Keratinocyte (primary cell): ENCODE results near the gene ATP10D. TPM values are rescaled to one million over a fixed set of nuclear protein-coding genes. Genes with fewer than 3 reads are reported as not detected.

Experiments used
- DNase-seq: peaks from one replicate; pipeline ENCODE4 v3.0.0-alpha.2; 2011; ENCODE audit warnings: low read depth, missing footprints, low spot score
- FAIRE-seq: peaks from 2 replicates; lab custom pipeline; 2011; peaks lifted over from hg19 to GRCh38; lab: Jason Lieb, UNC
- H2AFZ ChIP-seq: 2 replicates; pipeline ENCODE4 v1.6.0; 2012; ENCODE audit warnings: low read length, control low read depth, inconsistent platforms; ENCODE audit not compliant: control insufficient read depth
- H3K27ac ChIP-seq: 2 replicates; pipeline ENCODE4 v1.5.1; 2011; ENCODE audit warnings: low read length; ENCODE audit not compliant: control insufficient read depth, insufficient read depth
- H3K27me3 ChIP-seq: 3 replicates; pipeline ENCODE4 v1.6.0; 2011; ENCODE audit warnings: low read length; ENCODE audit not compliant: control insufficient read depth, insufficient read depth; ENCODE audit errors: extremely low read depth
- H3K36me3 ChIP-seq, 2 experiments: 2 replicates in 1 of 2; 3 replicates in 1 of 2; pipeline ENCODE4 v1.5.1; 2011; ENCODE audit warnings: low read length in 2 of 2, mild to moderate bottlenecking in 1 of 2; ENCODE audit not compliant: control insufficient read depth in 2 of 2, insufficient read depth in 2 of 2; ENCODE audit errors: extremely low read depth in 1 of 2
- H3K4me1 ChIP-seq: 3 replicates; pipeline ENCODE4 v1.5.1; 2011; ENCODE audit warnings: low read length; ENCODE audit not compliant: control insufficient read depth, insufficient read depth; ENCODE audit errors: extremely low read depth
- H3K4me2 ChIP-seq: 3 replicates; pipeline ENCODE4 v1.6.0; 2011; ENCODE audit warnings: low read depth, low read length; ENCODE audit not compliant: control insufficient read depth, insufficient read depth; ENCODE audit errors: extremely low read depth
- H3K4me3 ChIP-seq, 3 experiments: fragments of 200-600 bp in 1 of 3; sonication (generic) in 1 of 3; 2 replicates in 2 of 3; 3 replicates in 1 of 3; pipeline ENCODE4 v1.5.1; 2011 to 2016; ENCODE audit warnings: low read length in 3 of 3, mild to moderate bottlenecking in 3 of 3, control low read depth in 2 of 3, inconsistent platforms in 1 of 3, low read depth in 1 of 3, mixed read lengths in 1 of 3, mixed run types in 1 of 3, moderate library complexity in 1 of 3; ENCODE audit not compliant: control insufficient read depth in 2 of 3, insufficient read depth in 2 of 3; ENCODE audit errors: extremely low read depth in 1 of 3
- H3K79me2 ChIP-seq: 2 replicates; pipeline ENCODE4 v1.6.0; 2012; ENCODE audit warnings: low read length; ENCODE audit not compliant: control insufficient read depth, insufficient read depth
- H3K9ac ChIP-seq: 3 replicates; pipeline ENCODE4 v1.6.0; 2011; ENCODE audit warnings: low read length; ENCODE audit not compliant: control insufficient read depth, insufficient read depth; ENCODE audit errors: extremely low read depth
- H3K9me1 ChIP-seq: 3 replicates; pipeline ENCODE4 v1.6.0; 2011; ENCODE audit warnings: low read length; ENCODE audit not compliant: control insufficient read depth, insufficient read depth; ENCODE audit errors: extremely low read depth
- H3K9me3 ChIP-seq: 2 replicates; pipeline ENCODE4 v1.5.1; 2012; ENCODE audit warnings: low read depth, low read length; ENCODE audit not compliant: control insufficient read depth
- H4K20me1 ChIP-seq: 3 replicates; pipeline ENCODE4 v1.6.0; 2011; ENCODE audit warnings: low read length; ENCODE audit not compliant: control insufficient read depth, insufficient read depth; ENCODE audit errors: extremely low read depth
- CTCF ChIP-seq, 3 experiments: IDR thresholded peaks in 1 of 3; conservative IDR thresholded peaks in 1 of 3; optimal IDR thresholded peaks in 1 of 3; 2 replicates in 2 of 3; 3 replicates in 1 of 3; pipeline versions ENCODE3 to v1.5.1; 2011; ENCODE audit warnings: low read length in 3 of 3, mild to moderate bottlenecking in 3 of 3, moderate library complexity in 2 of 3, control low read depth in 1 of 3, inconsistent platforms in 1 of 3; ENCODE audit not compliant: insufficient read depth in 2 of 3; ENCODE audit errors: extremely low read depth in 1 of 3
- EZH2 ChIP-seq: IDR thresholded peaks from one replicate; pipeline ENCODE4 v1.6.1; 2012; ENCODE audit warnings: inconsistent platforms, mild to moderate bottlenecking, low read length, moderate library complexity
- dilution Hi-C: fragments of 300-500 bp; cut with MboI; formaldehyde crosslinking; loops from one replicate; pipeline ENCODE4 v1.7.0; 2020; ENCODE audit warnings: low sequenced_read_pairs; ENCODE audit not compliant: extremely low pct_ligation_motif_present
- polyA plus RNA-seq, 5 experiments: library from polyadenylated mRNA; depleted of rRNA in 3 of 5; stranded (reverse) in 3 of 5; stranded (forward) in 1 of 5; unstranded in 1 of 5; fragments of >200 nt; gene quantifications; 1 replicate in 1 of 5; 2 replicates in 3 of 5; 3 replicates in 1 of 5; pipeline versions ENCODE4 v1.2.1 to v1.2.3, GENCODE V29; 2011 to 2012; ENCODE audit warnings: missing spikeins in 2 of 5, low read depth in 1 of 5, low replicate concordance in 1 of 5

The ATP10D gene
- polyA plus RNA-seq, 1 donor (not counting 4 experiments of a cell fraction or from before 2014, with no cell fraction given), result 97.3 TPM

- DNase-seq, result no peak
- H3K9me1 ChIP-seq, result no peaks in the 10 kb centered on the region
- H3K27ac ChIP-seq, result no peak overlapping the region
- H4K20me1 ChIP-seq, result no peaks in the 10 kb centered on the region
- H3K9ac ChIP-seq, result no peak overlapping the region
- H3K79me2 ChIP-seq, result no peaks in the 10 kb centered on the region
- H3K9me3 ChIP-seq, result no peaks in the 10 kb centered on the region
- no peak overlapping the region for H3K4me3 ChIP-seq
- peaks cover 26 to 28% of the 10 kb centered on the region in 2 experiments for H3K36me3 ChIP-seq
- H3K4me2 ChIP-seq, result no peak overlapping the region
- no peak for TF ChIP-seq EZH2
- TF ChIP-seq CTCF (optimal IDR thresholded peaks at IDR 0.05 in 1 of 3, IDR thresholded peaks at IDR 0.05 in 1 of 3, conservative IDR thresholded peaks at IDR 0.05 in 1 of 3; ENCODE audit: extremely low read depth in 1 of 3, insufficient read depth in 2 of 3, low read length in 3 of 3), result no peak
- peaks cover 16% of the 10 kb centered on the region for H3K4me1 ChIP-seq
- FAIRE-seq, result no peak
- no peaks in the 10 kb centered on the region for H3K27me3 ChIP-seq
- H2AFZ ChIP-seq, result no peak overlapping the region
- dilution Hi-C loops, result no loop called here
Observed at GRCh38 chr4:47566969-47567368, 81.9 kb downstream of the ATP10D start.

GRCh38 chr4:47567511-47567910, 82.4 kb downstream of the ATP10D start:
- no peaks in the 10 kb centered on the region for H3K9me3 ChIP-seq
- FAIRE-seq, result no peak
- TF ChIP-seq CTCF (optimal IDR thresholded peaks at IDR 0.05 in 1 of 3, IDR thresholded peaks at IDR 0.05 in 1 of 3, conservative IDR thresholded peaks at IDR 0.05 in 1 of 3; ENCODE audit: extremely low read depth in 1 of 3, insufficient read depth in 2 of 3, low read length in 3 of 3) (no peak), EZH2 (no peak)

More at GRCh38 chr4:47567511-47567910, 82.4 kb downstream of the ATP10D start:
- H3K27ac ChIP-seq, result peak overlapping the region; percentile 33
- peaks cover 26 to 32% of the 10 kb centered on the region in 2 experiments for H3K36me3 ChIP-seq
- no peak overlapping the region for H3K9ac ChIP-seq
- no peaks in the 10 kb centered on the region for H4K20me1 ChIP-seq
- H3K79me2 ChIP-seq, result no peaks in the 10 kb centered on the region
- no peaks in the 10 kb centered on the region for H3K27me3 ChIP-seq
- no peak overlapping the region for H3K4me2 ChIP-seq
- no peaks in the 10 kb centered on the region for H3K9me1 ChIP-seq
- H2AFZ ChIP-seq, result no peak overlapping the region
- dilution Hi-C loops, result no loop called here
- H3K4me3 ChIP-seq, result no peak overlapping the region
- peaks cover 16% of the 10 kb centered on the region for H3K4me1 ChIP-seq
- DNase-seq, result no peak
